H1 (cell line): ENCODE results near the gene CLDN3. TPM values are rescaled to one million over a fixed set of nuclear protein-coding genes. Genes with fewer than 3 reads are reported as not detected.

Experiments used
- CTCF ChIA-PET: fragments of 300-600 bp; sonication (Branson Sonifier 250); formaldehyde crosslinking; loops from one replicate; lab custom pipeline; 2021; ENCODE audit not compliant: partially characterized antibody; lab: Charles Lee
- POLR2A ChIA-PET: fragments of 300-600 bp; sonication (Branson Sonifier 250); formaldehyde crosslinking; loops from one replicate; lab custom pipeline; 2021; ENCODE audit warnings: inconsistent platforms; ENCODE audit not compliant: partially characterized antibody; lab: Charles Lee
- DNase-seq, 2 experiments: peaks; one replicate each; pipeline versions ENCODE4 v3.0.0 to v3.0.0-alpha.2; 2010 to 2022; ENCODE audit warnings: low spot score in 2 of 2, low read depth in 1 of 2, mixed read lengths in 1 of 2
- FAIRE-seq: peaks from 2 replicates; lab custom pipeline; 2011; peaks lifted over from hg19 to GRCh38; lab: Jason Lieb, UNC
- H2AFZ ChIP-seq: 2 replicates; pipeline ENCODE4 v1.8.1; 2012; ENCODE audit warnings: low read length, inconsistent platforms
- H2AK5ac ChIP-seq: 2 replicates; pipeline ENCODE4 v1.6.1; 2013; ENCODE audit warnings: low read depth, low read length
- H2BK120ac ChIP-seq: replicated peaks from 2 replicates; pipeline ENCODE3; 2013; ENCODE audit warnings: low read depth, low read length, inconsistent platforms
- H2BK12ac ChIP-seq: 2 replicates; pipeline ENCODE4 v1.6.1; 2013; ENCODE audit warnings: low read depth, low read length
- H2BK15ac ChIP-seq: 2 replicates; pipeline ENCODE4 v1.6.1; 2013; ENCODE audit warnings: low read length
- H2BK20ac ChIP-seq: 2 replicates; pipeline ENCODE4 v1.6.1; 2013; ENCODE audit warnings: low read length
- H2BK5ac ChIP-seq: 2 replicates; pipeline ENCODE4 v1.6.1; 2013; ENCODE audit warnings: low read depth, low read length
- H3K14ac ChIP-seq: 2 replicates; pipeline ENCODE4 v1.6.1; 2013; ENCODE audit warnings: inconsistent platforms; ENCODE audit not compliant: insufficient read length
- H3K18ac ChIP-seq: 2 replicates; pipeline ENCODE4 v1.6.1; 2013; ENCODE audit warnings: low read length; ENCODE audit errors: extremely low read depth
- H3K23ac ChIP-seq: 2 replicates; pipeline ENCODE4 v1.6.1; 2013; ENCODE audit warnings: inconsistent platforms; ENCODE audit not compliant: insufficient read length
- H3K23me2 ChIP-seq: 2 replicates; pipeline ENCODE4 v1.6.1; 2013; ENCODE audit warnings: low read depth, low read length
- H3K27ac ChIP-seq: 2 replicates; pipeline ENCODE4 v1.6.1; 2011; ENCODE audit warnings: low read depth, low read length, inconsistent platforms
- H3K27me3 ChIP-seq, 4 experiments: replicated peaks in 1 of 4; 1 replicate in 1 of 4; 2 replicates in 3 of 4; pipeline versions ENCODE4 v1.6.1 to v1.8.1; 2011 to 2013; ENCODE audit warnings: low read length in 3 of 4, mild to moderate bottlenecking in 3 of 4, inconsistent platforms in 2 of 4, mixed read lengths in 2 of 4, moderate library complexity in 1 of 4; ENCODE audit not compliant: control insufficient read depth in 3 of 4, insufficient read depth in 3 of 4; ENCODE audit errors: extremely low read depth in 1 of 4
- H3K36me3 ChIP-seq, 4 experiments: 2 replicates each; pipeline versions ENCODE4 v1.6.1 to v1.8.1; 2011 to 2013; ENCODE audit warnings: mild to moderate bottlenecking in 4 of 4, low read length in 3 of 4, moderate library complexity in 2 of 4, control low read depth in 1 of 4, inconsistent platforms in 1 of 4; ENCODE audit not compliant: insufficient read depth in 4 of 4, control insufficient read depth in 2 of 4
- H3K4ac ChIP-seq: replicated peaks from 2 replicates; pipeline ENCODE3; 2013; ENCODE audit warnings: low read length, low read depth, mixed read lengths, inconsistent platforms; ENCODE audit not compliant: insufficient read length
- H3K4me1 ChIP-seq, 4 experiments: replicated peaks in 1 of 4; 1 replicate in 1 of 4; 2 replicates in 3 of 4; pipeline versions ENCODE4 v1.6.1 to v1.8.1; 2011 to 2013; ENCODE audit warnings: low read length in 3 of 4, inconsistent platforms in 2 of 4, mixed read lengths in 1 of 4; ENCODE audit not compliant: insufficient read depth in 4 of 4, control insufficient read depth in 3 of 4
- H3K4me2 ChIP-seq, 2 experiments: 2 replicates each; pipeline versions ENCODE4 v1.6.1 to v1.8.1; 2011 to 2013; ENCODE audit warnings: low read depth in 2 of 2, low read length in 2 of 2, control low read depth in 1 of 2, inconsistent platforms in 1 of 2, mild to moderate bottlenecking in 1 of 2; ENCODE audit not compliant: insufficient read depth in 1 of 2
- H3K4me3 ChIP-seq, 4 experiments: fragments of 200-600, 300-600 bp in 1 of 4; sonication (generic), shearing (Covaris generic), sonication (Bioruptor Twin) in 1 of 4; 2 replicates each; pipeline versions ENCODE4 v1.5.1 to v1.8.1; 2011 to 2016; ENCODE audit warnings: low read length in 4 of 4, low read depth in 3 of 4, control low read depth in 2 of 4, inconsistent platforms in 2 of 4, mild to moderate bottlenecking in 2 of 4, mixed read lengths in 1 of 4, moderate library complexity in 1 of 4; ENCODE audit not compliant: insufficient read depth in 2 of 4; ENCODE audit errors: extremely low read depth in 1 of 4
- H3K56ac ChIP-seq: replicated peaks from 2 replicates; pipeline ENCODE3; 2013; ENCODE audit warnings: low read depth, mild to moderate bottlenecking, mixed read lengths, low read length, inconsistent platforms; ENCODE audit not compliant: insufficient read length
- H3K79me1 ChIP-seq: 2 replicates; pipeline ENCODE4 v1.6.1; 2013; ENCODE audit warnings: low read depth, low read length, control low read depth
- H3K79me2 ChIP-seq, 2 experiments: 2 replicates each; pipeline versions ENCODE4 v1.6.1 to v1.8.1; 2012 to 2013; ENCODE audit warnings: low read length in 2 of 2, mild to moderate bottlenecking in 2 of 2, inconsistent platforms in 1 of 2; ENCODE audit not compliant: insufficient read depth in 2 of 2, control insufficient read depth in 1 of 2
- H3K9ac ChIP-seq, 4 experiments: replicated peaks in 1 of 4; 1 replicate in 1 of 4; 2 replicates in 3 of 4; pipeline versions ENCODE4 v1.6.1 to v1.8.1; 2011 to 2013; ENCODE audit warnings: low read depth in 3 of 4, low read length in 3 of 4, control low read depth in 2 of 4, mild to moderate bottlenecking in 2 of 4, moderate library complexity in 2 of 4, inconsistent platforms in 1 of 4; ENCODE audit errors: extremely low read depth in 1 of 4
- H3K9me3 ChIP-seq, 2 experiments: 2 replicates each; pipeline versions ENCODE4 v1.6.1 to v1.8.1; 2012 to 2013; ENCODE audit warnings: mild to moderate bottlenecking in 2 of 2, moderate library complexity in 2 of 2, control low read depth in 1 of 2, inconsistent platforms in 1 of 2, low read depth in 1 of 2, low read length in 1 of 2, mixed read lengths in 1 of 2; ENCODE audit not compliant: insufficient read depth in 2 of 2
- H4K20me1 ChIP-seq, 2 experiments: replicated peaks in 1 of 2; 2 replicates each; pipeline versions ENCODE3 to v1.8.1; 2011 to 2013; ENCODE audit warnings: inconsistent platforms in 2 of 2, low read length in 2 of 2, mild to moderate bottlenecking in 1 of 2; ENCODE audit not compliant: insufficient read depth in 2 of 2, control insufficient read depth in 1 of 2
- H4K5ac ChIP-seq: 2 replicates; pipeline ENCODE4 v1.6.1; 2013; ENCODE audit warnings: low read length, low read depth, mixed read lengths, inconsistent platforms; ENCODE audit not compliant: insufficient read length
- H4K8ac ChIP-seq: 2 replicates; pipeline ENCODE4 v1.8.0; 2013; ENCODE audit warnings: mild to moderate bottlenecking, moderate library complexity, low read length, inconsistent platforms; ENCODE audit not compliant: insufficient read depth; ENCODE audit errors: extremely low read depth
- H4K91ac ChIP-seq: replicated peaks from 2 replicates; pipeline ENCODE3; 2013; ENCODE audit warnings: low read length, mixed read lengths, inconsistent platforms; ENCODE audit not compliant: insufficient read length
- ASH2L ChIP-seq: fragments of 200-600, 300-600 bp; sonication (generic); IDR thresholded peaks from one replicate; pipeline ENCODE4 v1.7.1; 2017; ENCODE audit warnings: low read length
- CBX8 ChIP-seq: fragments of 300-800, 300-1000 bp; sonication (generic); IDR thresholded peaks from 2 replicates; pipeline ENCODE4 v1.7.1; 2016; ENCODE audit warnings: low read depth, low read length, borderline replicate concordance
- RAD21 ChIP-seq, 2 experiments: IDR thresholded peaks in 1 of 2; conservative IDR thresholded peaks in 1 of 2; 2 replicates each; pipeline ENCODE4 v1.6.1; 2011; ENCODE audit warnings: low read depth in 2 of 2, low read length in 2 of 2, improper control_type of control experiment in 1 of 2, inconsistent platforms in 1 of 2, mild to moderate bottlenecking in 1 of 2, moderate library complexity in 1 of 2
- WGBS, 2 experiments: shearing (Covaris generic) in 1 of 2; methylation state at CpG; one replicate each; pipeline versions ENCODE4 v1.1.6 to v1.1.7; 2013 to 2015; ENCODE audit warnings: low lambda C conversion rate in 2 of 2, mixed read lengths in 2 of 2, inconsistent platforms in 1 of 2, low coverage in 1 of 2, missing lambda C conversion rate in 1 of 2; ENCODE audit not compliant: insufficient replicate concordance in 2 of 2, insufficient coverage in 1 of 2, insufficient read length in 1 of 2; ENCODE audit errors: extremely low coverage in 1 of 2, missing lambda C conversion rate in 1 of 2; 5-methylcytosine and 5-hydroxymethylcytosine counted together
- polyA plus RNA-seq, 7 experiments: library from polyadenylated mRNA; depleted of rRNA in 3 of 7; stranded (reverse) in 5 of 7; unstranded in 2 of 7; fragments of >200 nt in 5 of 7; fragments of 200-250 nt in 2 of 7; gene quantifications; 1 replicate in 5 of 7; 2 replicates in 1 of 7; 4 replicates in 1 of 7; pipeline versions ENCODE4 v1.2.1 to v1.2.3, GENCODE V29; 2011 to 2013; ENCODE audit warnings: missing spikeins in 2 of 7, mixed read lengths in 2 of 7
- total RNA-seq: library from RNA; stranded (reverse); fragmentation: NEBNext Ultra II Directional; extraction: Animal tissue kit (Norgen Biotek cat#: 25700); gene quantifications from 2 replicates; pipeline ENCODE4 v1.2.1, GENCODE V29; 2021

CLDN3 gene
- total and polyA plus RNA-seq, 2 of the 8 experiments (the other 6 are each of a cell fraction or from before 2014, with no cell fraction given), result 19.1 to 65.2 TPM

GRCh38 chr7:73809467-73809951 is 39.4 kb upstream of the CLDN3 start:
- Histone ChIP-seq H3K9me3 (no peaks in the 10 kb centered on the region), H3K23ac (no peak overlapping the region), H3K4ac (no peak overlapping the region), H2BK15ac (peak overlapping the region; percentile 53; the same call in 1 of the 2 replicates), H4K8ac (peak overlapping the region; percentile 51), H2AK5ac (no peak overlapping the region), H2BK12ac (0 out of 2 replicates have a peak overlapping the region, but pooled peaks have one; percentile 39), H3K27me3 (no peaks in the 10 kb centered on the region), H4K5ac (no peak overlapping the region), H3K4me3 (no peak overlapping the region), H3K79me1 (no peaks in the 10 kb centered on the region), H2AFZ (no peak overlapping the region), H3K56ac (no peak overlapping the region), H3K4me1 (peaks cover 0 to 9% (median 5%) of the 10 kb centered on the region in 4 experiments; a peak in 6 of 7 replicates), H4K20me1 (no peaks in the 10 kb centered on the region), H3K4me2 (no peak overlapping the region), H3K36me3 (no peaks in the 10 kb centered on the region), H3K79me2 (no peaks in the 10 kb centered on the region), H4K91ac (peak overlapping the region; percentile 81), H3K18ac (no peak overlapping the region), H2BK20ac (no peak overlapping the region), H2BK5ac (no peak overlapping the region), H3K27ac (no peak overlapping the region), H3K9ac (no peak overlapping the region), H2BK120ac (peak overlapping the region; percentile 64), H3K14ac (no peak overlapping the region), H3K23me2 (0 out of 2 replicates have a peak, but pooled peaks cover 3% of the 10 kb centered on the region)
- FAIRE-seq (no peak), DNase-seq (no peak)
- ChIA-PET CTCF (interaction anchor here (1.1 to 4.9 kb wide), 11 partner anchors 13 to 141 kb away, joined by 3 to 72 read pairs (median 15); partner anchors contain the start of genes CLDN4 and METTL27), POLR2A (interaction anchor here (0.7 to 10.0 kb wide), 4 partner anchors 19 to 68 kb away, joined by 3 to 72 read pairs (median 9); partner anchors contain the start of gene CLDN4)
- WGBS, 2 experiments, result 92% methylated on average over 20 of the region's 21 CpGs; no CpG with 5 or more reads in 1 of the 2 experiments
- no peak for TF ChIP-seq RAD21 (IDR thresholded peaks at IDR 0.05 in 1 of 2, conservative IDR thresholded peaks at IDR 0.05 in 1 of 2; ENCODE audit: low read depth in 2 of 2, low read length in 2 of 2)
- TF ChIP-seq ASH2L, result no peak
- TF ChIP-seq CBX8, result no peak
